Right ventricle myocardium inferior (tissue), 1 donor: ENCODE measurements around the gene VPS35. TPM values are rescaled to one million over a fixed set of nuclear protein-coding genes. Genes with fewer than 3 reads are reported as not detected.

ENCODE experiments used
- ATAC-seq: fragments of 200-7000 bp; cut with Tn5 transposase; one replicate; pipeline ENCODE4 v1.9.1; 2020; ENCODE audit warnings: mild to moderate bottlenecking, moderate library complexity
- DNase-seq: peaks from one replicate; pipeline ENCODE4 v3.0.0; 2021; ENCODE audit errors: missing footprints
- intact Hi-C: fragments of 100-400 bp; cut with DNase I; formaldehyde crosslinking; loops from one replicate; pipeline ENCODE4 v1.11.0; 2022
- long read RNA-seq: library from polyadenylated mRNA; unstranded; transcript quantifications from one replicate; pipeline ENCODE4 v2.0.0, GENCODE V29; 2021
- total RNA-seq: library from RNA; stranded (reverse); fragmentation: NEBNext Ultra II Directional; extraction: Animal tissue kit (Norgen Biotek cat#: 25700); gene quantifications from one replicate; pipeline ENCODE4 v1.2.1, GENCODE V29; 2021
- donor health status: DM: no; HTN: yes; CAD: no; lungs with severe emphysema.

The VPS35 gene
- 86.9 TPM for total RNA-seq
- long read RNA-seq, full-length matches to known transcripts: 72 of 89 reads
- long read RNA-seq, partial matches to known transcripts: 5 of 89 reads
- long read RNA-seq, other reads (novel, unspliced or antisense): 12 of 89 reads

GRCh38 chr16:46688654-46689364, at the start of gene VPS35:
TSS of gene VPS35 (minus strand) at chr16:46689178. CDS start at chr16:46689133, 45 bp downstream.
- peak; percentile 98 for ATAC-seq
- DNase-seq: peak; percentile 100
- intact Hi-C loops: loop anchor here (5.0 to 10.0 kb wide), 2 partner anchors 113 to 206 kb away; no protein-coding TSS in a partner anchor

GRCh38 chr16:46737621-46738214, 48.7 kb upstream of the VPS35 start:
- no peak for DNase-seq
- no peak for ATAC-seq
- intact Hi-C loops: no loop called here

- ATAC-seq: no peak
- intact Hi-C loops: no loop called here
- DNase-seq: no peak
Measured at GRCh38 chr16:46736695-46737094, 47.7 kb upstream of the VPS35 start.

- ATAC-seq (no peak), DNase-seq (no peak)
- intact Hi-C loops: no loop called here
Measured at GRCh38 chr16:46733319-46733830, 44.4 kb upstream of the VPS35 start.

GRCh38 chr16:46732561-46732960, 43.6 kb upstream of the VPS35 start:
- intact Hi-C loops: no loop called here
- ATAC-seq (no peak), DNase-seq (no peak)

GRCh38 chr16:46731691-46732555, 42.9 kb upstream of the VPS35 start:
- intact Hi-C loops: no loop called here
- DNase-seq (no peak), ATAC-seq (peak; percentile 15)

- intact Hi-C loops: no loop called here
- ATAC-seq: no peak
- no peak for DNase-seq
Measured at GRCh38 chr16:46730801-46731690, 42.1 kb upstream of the VPS35 start.

GRCh38 chr16:46730126-46730525, 41.1 kb upstream of the VPS35 start:
- intact Hi-C loops: no loop called here
- ATAC-seq: no peak
- DNase-seq: no peak

- DNase-seq: no peak
- ATAC-seq: no peak
- intact Hi-C loops: no loop called here
Measured at GRCh38 chr16:46729326-46729995, 40.5 kb upstream of the VPS35 start.

- ATAC-seq: peak; percentile 12
- no peak for DNase-seq
- intact Hi-C loops: no loop called here
Measured at GRCh38 chr16:46728806-46729205, 39.8 kb upstream of the VPS35 start.

GRCh38 chr16:46727630-46728029, 38.7 kb upstream of the VPS35 start:
- DNase-seq (no peak), ATAC-seq (no peak)
- intact Hi-C loops: no loop called here

GRCh38 chr16:46727184-46727583, 38.2 kb upstream of the VPS35 start:
- DNase-seq (no peak), ATAC-seq (peak; percentile 24)
- intact Hi-C loops: no loop called here

- ATAC-seq (no peak), DNase-seq (no peak)
- intact Hi-C loops: no loop called here
Measured at GRCh38 chr16:46721885-46722284, 32.9 kb upstream of the VPS35 start.

GRCh38 chr16:46720619-46721018, 31.6 kb upstream of the VPS35 start:
- ATAC-seq (no peak), DNase-seq (no peak)
- intact Hi-C loops: no loop called here

GRCh38 chr16:46719528-46719927, 30.6 kb upstream of the VPS35 start:
- ATAC-seq (no peak), DNase-seq (no peak)
- intact Hi-C loops: no loop called here

GRCh38 chr16:46718214-46718613, 29.2 kb upstream of the VPS35 start:
- DNase-seq: no peak
- intact Hi-C loops: no loop called here
- no peak for ATAC-seq

- intact Hi-C loops: no loop called here
- DNase-seq (no peak), ATAC-seq (no peak)
Measured at GRCh38 chr16:46717692-46718091, 28.7 kb upstream of the VPS35 start.
